HG03039 (cell line): ENCODE results near the gene SLC38A8.

Experiments used
- ATAC-seq: cut with Tn5 transposase; IDR thresholded peaks from one replicate; pipeline ENCODE4 v1.9.1; 2021; ENCODE audit warnings: mild to moderate bottlenecking, moderate library complexity; ENCODE audit not compliant: unreplicated experiment

SLC38A8 gene

DNA sequence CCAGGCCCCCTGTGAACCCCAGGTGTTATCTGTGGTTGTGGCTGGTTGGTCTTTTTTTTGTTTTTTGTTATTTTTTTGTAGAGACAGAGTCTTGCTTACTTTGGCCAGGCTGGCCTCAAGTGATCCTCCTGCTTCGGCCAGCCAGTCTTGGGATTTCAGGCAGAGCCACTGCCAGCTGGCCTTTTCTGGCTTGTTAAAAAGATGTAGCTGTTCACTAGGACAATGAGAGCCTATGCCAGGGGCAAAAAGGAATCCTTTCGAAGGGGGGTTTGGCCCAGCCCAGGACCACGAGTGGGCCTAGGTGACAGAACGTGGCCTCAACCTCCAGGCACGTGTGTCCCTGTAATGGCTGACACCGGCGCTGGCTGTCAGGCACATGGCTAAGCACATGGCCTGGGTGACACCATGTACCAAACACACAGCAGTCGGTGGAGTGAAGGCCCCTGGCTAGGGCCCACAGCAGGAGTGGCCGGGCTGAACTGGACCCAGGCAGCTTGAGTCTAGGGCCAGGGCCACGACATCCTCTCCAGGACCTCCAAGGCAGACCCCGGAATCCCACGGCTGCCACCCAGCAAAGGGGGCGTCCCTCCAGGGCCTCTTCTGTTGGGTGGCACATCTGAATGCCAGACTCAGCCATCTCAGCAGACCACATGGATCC lies 6.9 kb upstream of the SLC38A8 start:
- ATAC-seq: no peak

DNA sequence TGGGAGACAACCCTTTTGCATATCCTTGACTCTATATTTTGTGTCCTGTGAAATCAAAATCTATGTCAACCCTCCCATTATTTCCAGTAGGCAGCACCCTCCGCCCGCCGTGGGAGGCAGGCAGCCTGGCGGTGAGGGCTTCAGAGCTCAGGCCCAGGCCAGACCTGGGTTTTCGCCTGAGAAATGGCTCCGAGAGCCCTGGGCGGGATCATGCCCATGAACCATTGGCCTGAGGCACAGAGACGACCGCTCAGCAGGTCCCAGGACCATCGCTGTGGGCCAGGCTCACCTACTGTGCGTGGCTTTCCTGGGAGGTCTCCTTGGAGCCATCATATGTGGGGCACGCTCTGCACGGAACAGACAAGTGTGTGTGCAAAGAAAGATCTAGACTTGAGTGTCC lies 6.3 kb upstream of the SLC38A8 start:
- ATAC-seq: no peak

DNA sequence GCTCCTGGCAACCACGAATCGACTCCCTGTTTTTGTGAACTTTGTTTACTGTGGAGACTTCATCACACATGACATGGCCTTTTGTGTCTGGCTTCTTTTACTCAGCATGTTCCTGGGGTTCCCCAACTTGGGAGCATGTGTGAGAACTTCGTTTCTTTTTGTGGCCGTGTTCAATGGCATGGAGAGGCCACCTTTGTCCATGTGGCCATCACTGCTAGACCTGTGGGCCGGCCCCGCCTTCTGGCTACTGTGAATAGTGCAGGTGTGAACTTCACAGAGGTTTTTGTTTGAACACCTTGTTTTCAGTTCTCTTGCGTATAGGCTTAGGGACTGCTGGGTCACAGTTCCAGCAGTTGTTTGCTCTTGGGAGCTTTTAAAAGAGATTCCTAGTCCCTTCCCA lies 5.7 kb upstream of the SLC38A8 start:
- no peak for ATAC-seq

DNA sequence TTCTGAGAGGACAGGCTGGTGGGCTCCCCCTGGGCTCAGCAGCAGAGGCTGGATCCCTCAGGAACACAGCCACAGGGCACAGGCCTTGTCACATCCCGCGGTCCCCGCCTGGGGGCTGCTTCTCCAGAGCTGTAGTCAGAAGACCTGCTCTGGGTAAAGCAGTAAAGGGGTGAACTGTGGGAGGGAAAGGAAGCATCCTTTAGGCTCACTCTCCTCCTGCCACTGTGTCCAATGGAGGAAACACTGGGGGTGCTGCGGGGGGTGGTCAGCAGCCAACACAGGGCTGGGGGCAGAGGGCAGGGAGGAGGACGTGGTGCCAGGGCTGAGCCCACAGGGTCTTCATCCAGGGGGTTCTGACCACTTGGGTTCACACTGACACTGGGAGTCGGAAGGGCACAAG lies 5.0 kb upstream of the SLC38A8 start:
- ATAC-seq: no peak

DNA sequence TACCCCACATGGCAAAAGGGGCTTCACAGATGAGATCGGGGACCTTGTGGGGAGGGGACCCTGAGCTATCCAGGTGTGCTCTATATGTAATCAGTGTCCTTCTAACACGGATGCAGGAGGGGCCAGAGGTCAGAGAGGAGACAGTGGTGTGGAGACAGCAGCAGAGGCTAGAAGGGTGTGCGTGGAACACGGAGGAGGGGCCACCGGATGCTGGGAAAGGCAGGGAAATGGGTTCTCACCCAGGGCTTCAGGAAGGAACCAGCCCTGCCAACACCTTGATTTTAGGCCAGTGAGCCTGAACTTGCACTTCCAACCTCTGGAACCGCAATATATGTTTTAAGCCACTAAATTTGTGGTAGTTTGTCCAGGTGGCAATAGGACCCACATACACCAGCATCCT lies 4.6 kb upstream of the SLC38A8 start:
- no peak for ATAC-seq

DNA sequence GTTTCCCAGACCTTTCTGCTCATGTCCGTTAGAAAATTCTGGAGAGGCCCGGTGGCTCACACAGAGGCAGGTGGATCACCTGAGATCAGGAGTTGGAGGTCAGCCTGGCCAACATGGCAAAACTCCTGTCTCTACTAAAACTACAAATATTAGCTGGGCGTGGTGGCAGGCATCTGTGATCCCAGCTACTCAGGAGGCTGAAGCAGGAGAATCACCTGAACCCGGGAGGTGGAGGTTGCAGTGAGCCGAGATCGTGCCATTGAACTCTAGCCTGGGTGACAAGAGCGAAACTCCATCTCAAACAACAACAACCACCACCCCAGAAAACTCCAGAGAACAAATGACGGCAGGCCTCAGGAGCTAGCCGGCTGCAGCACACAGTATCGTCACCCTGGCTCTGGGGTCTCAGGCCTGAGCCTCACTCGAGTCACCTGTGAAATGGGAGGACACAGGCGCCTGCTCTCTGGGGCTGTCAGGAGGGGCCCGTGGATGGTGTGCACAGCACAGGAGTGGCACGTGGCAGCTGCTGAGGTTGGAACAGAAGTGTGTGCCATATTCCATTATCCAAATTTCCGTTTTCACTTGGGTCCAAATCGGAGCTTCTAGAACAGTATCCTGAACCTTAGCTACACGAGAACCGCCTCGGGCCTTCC lies 3.3 kb upstream of the SLC38A8 start:
- ATAC-seq: no peak

DNA sequence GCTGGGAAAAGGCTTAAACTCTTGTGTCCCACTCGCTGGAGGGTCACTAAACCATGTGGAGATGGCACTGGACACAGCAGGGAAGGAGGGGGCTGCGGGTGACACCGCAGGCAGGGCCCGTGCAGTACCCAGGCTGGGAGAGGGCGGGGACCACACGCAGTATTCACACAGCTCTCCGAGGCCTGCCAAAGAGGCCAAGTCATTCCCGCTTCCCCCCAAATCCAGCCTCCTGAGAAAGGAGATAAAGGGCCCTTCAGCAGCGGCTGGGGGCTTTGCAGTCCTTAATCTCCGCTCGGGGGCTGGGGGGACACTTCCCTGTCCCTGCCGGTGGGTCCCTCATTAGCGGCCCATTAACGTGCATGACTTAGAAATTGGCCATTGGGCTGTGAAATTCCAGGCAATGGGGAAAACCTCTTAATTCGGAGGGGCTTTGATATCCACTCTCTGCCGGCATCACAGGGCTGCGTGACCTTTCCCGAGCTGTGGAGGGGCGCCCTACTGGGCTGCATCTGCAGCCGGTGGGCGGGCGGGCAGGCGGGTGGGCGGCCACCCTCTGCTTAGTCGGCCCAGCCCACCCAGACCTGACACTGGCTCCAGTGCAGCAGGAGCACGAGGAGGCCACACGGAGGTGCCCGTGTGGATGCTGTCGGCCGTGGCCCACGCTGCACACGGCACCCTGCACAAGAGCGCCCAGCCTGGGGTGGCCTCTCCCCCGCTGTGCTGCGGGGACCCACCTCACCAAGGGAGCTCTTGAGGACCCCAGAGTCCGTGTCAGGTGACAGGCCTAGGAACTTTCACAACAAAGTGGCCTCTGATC lies 2.6 kb upstream of the SLC38A8 start:
- ATAC-seq: no peak

DNA sequence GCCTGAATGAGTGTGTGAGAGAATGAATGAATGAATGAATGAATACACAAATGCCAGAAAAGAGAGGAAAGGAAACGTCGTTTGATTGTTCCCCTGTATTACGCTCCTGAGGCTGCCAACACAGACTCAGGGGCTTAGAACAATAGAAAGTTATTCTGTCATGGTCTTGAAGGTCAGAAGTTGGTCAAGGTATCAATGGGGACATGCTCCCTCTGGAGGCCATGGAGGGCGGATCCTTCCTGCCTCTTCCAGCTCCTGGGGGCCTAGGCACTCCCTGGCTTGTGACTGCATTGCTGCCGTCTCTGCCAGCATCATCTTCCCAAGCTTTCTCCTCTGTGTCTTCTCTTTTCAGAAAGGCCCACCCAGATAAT lies 1.5 kb upstream of the SLC38A8 start:
- no peak for ATAC-seq

DNA sequence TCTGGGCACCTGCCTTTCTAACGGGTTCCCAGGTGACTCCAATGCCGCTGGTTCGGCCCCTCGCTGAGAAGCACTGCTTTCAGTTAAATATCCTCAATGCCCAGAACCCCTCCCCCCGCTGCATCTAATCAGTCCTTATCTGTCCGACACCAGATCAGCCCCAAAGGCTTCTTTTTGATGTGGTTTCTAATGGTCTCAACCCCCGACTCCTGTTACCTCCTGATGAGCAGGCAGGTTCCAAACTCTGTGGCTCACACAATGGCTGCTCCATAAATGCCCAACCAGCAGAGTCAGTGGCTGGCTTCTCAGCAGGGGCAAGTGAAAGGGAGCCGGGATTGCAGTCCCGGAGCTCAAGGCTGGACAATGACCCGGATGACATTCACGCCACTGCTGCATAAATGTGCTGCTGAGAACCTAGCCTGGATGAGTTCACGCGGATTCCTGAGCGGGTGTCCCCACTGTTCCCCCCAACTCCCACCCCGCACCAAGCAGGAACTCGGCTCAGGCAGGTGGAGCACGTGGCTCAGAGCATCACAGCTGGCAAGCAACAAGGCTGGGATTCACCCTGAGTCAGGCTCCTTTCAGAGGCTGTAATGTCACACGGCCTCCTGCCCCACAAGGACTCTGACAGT lies 1.0 kb upstream of the SLC38A8 start:
- ATAC-seq: no peak

DNA sequence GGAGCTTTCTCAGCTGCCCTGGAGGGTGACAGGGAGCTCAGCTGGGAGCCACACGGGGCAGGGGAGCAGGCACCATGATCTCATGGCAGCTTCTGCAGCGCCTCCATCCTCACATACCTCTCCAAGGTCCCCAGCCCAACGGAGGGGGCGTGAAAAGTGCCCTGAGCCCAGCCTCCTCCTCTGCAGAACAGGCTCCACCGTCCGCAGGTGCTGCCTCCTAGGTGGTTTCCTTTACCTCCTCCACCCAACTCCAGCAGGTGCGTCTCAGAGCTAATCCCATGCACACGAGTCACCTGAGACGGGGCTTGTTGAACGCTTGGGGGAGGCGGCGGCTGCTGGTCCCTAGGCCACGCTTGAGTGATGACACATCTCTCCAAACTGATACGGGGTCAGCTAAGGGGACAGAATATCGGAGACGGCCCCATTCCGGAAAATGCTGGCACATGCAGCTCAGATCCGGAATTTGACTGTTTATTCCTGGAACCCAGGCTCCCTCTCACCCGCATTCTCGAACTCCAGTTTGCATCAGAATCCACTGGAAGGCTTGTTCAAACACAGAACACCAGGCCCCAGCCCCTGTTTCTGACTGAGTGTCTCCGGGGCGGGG lies 387 bp upstream of the SLC38A8 start:
- no peak for ATAC-seq

DNA sequence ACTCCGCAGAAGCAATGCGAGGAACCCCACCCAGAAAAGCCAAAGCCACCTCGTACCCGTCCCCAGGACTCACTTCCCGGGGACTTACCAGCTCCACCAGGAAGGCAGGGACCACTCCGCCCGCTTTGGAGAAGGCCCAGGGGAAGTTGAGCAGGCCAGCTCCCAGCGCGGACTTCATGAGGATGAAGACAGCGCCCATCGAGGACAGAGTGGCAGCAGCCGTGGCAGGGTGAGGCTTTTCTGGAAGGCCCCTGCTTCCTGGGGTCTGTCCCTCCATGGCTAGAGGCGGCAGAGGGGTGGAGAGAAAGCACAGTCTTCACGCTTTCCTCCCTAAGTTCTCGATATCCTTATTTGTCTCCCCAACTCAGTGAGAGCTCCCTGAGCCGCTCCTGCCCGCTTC lies 714 bp downstream of the SLC38A8 start:
- no peak for ATAC-seq

DNA sequence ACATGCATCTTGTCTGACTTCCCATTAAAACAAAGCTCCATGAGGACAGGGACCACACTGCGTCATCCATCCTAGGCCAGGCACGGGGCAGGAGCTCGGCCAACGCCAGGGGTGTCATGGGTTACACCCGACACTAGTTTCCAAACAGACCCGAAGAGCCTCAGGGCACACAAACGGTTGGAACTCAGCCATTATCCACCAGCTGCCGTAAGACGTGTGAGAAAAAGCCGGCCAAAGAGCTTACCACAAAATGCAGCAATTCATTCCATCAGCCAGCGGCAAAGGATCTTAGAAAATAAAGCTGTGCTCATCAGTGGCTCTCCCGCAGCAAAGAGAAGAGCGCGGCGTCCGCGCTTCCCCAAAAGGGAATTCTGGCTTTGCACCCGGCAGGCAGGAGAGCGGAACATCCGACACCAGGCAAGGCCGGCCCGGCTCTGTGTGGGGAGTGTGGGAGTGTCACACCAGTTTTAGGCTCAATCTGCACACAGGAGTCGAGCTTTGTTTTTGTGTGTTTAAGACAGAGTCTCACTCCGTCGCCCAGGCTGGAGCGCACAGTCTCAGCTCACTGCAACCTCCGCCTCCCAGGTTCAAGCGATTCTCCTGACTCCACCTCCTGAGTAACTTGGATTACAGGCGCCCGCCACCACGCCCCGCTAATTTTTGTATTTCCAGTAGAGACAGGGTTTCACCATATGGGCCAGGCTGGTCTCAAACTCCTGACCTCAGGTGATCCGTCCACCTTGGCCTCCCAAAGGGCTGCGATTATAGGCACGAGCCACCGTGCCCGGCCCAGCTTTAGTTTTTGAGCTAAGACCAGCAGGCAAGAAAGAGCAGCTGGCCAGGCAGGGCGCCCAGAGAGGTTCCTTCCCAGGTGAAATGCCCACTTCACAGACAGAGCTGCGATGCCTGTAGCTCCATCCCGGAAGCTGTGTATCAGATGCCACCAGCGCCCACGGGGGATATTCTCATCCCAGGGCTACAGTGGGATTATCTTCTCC lies 1.5 kb downstream of the SLC38A8 start:
- ATAC-seq: no peak

DNA sequence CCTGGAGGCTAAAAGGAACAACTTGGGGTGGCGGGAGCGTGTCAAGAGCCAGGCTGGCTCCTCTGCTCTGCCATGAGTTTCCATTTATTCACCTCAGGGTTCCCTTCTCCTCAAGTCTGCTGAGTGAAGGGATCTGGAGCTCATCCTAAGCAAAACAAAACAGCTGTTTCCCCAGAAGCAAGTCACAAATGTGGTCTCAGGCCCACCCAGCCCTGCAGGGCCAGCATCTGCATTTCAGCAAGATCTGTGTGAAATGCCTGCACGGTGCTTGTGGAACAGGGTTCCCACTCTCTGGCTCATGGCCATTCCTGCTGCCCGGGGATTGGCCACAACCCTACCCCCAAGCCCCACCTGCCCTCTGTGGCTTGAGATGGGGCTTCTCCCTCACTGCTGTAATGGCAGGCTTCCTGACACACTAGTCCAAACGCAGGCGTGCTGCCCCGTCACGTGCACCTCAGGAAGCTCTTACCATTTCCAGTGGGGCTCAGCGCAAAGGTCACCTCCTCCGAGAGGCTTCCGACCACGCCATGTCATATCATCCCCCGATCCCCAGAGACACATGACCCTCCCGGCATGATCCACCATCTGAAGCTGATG lies 2.3 kb downstream of the SLC38A8 start:
- ATAC-seq: no peak

DNA sequence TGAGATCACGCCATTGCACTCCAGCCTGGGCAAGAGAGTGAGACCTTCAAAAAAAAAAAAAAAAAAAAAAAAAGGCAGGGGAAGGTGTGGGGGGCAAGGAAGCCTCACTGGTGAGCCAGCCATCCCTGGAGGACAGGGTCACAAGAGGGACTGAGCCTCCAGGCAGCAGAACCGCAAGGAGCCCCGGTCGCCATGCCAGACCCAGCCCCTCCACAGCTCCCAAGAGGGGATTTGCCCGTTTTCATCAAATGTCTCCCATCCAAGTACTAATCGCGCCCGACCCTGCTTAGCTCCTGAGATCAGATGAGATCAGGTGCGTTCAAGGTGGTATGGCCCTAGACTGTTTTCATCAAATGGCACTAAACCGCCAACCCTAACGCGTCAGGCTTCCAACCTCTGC lies 2.9 kb downstream of the SLC38A8 start:
- no peak for ATAC-seq

DNA sequence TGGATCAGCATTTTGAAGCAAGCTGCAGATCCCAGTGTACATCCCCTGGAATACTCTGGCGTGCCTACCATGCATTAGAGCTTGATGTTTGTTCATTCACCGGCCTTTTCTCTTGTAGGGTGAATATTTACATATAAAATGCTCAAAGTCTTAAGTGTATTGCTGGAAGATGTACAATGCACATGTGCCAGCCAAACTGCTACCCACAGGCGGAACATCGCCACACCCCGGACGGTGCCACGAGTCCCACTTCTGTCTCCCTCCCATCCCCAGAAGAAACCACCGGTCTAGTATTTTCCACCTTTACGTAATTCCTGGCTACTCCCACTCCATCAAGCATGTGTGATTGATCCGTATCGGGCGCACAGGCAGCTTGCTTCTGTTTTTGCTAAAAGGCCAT lies 4.1 kb downstream of the SLC38A8 start:
- ATAC-seq: no peak

DNA sequence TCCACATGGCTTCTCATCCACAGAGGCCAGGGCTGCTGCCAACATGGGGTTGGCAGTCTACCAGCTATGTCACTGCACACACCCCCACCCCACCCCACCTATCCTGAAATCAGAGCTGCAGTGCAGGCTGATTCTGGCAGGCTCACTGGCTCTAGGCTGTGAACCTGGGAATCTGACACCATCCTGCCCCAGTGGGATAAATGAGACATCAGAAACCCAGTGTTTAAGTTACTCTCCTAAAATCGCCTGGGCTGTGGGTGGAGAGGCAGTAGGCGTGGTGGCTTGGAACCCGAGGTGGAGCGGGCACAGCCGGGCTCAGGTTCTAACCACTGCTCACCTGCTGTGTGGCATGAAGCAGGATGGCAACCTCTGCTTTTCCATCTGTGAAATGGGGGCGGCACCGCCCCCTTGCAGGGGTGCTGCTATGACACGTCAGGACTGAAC lies 5.6 kb downstream of the SLC38A8 start:
- no peak for ATAC-seq

DNA sequence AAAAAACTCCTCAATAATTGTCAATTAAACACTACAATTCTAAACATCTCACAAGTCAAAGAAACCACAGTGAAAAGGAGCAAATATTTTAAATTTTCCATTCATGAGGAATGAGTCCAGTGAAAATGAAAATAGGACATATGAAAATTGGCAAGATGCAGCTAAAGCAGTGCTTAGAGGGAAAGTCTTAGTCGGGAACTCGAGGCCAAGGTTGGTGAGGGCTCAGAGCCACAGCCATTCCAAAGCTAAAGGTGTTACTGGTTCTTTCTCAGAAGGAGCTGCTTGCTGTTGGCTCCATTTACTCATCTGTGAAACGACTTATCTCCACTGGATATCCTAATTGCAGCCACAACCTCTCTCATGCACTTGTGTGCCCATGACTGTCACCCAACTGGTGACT lies 6.5 kb downstream of the SLC38A8 start:
- no peak for ATAC-seq

DNA sequence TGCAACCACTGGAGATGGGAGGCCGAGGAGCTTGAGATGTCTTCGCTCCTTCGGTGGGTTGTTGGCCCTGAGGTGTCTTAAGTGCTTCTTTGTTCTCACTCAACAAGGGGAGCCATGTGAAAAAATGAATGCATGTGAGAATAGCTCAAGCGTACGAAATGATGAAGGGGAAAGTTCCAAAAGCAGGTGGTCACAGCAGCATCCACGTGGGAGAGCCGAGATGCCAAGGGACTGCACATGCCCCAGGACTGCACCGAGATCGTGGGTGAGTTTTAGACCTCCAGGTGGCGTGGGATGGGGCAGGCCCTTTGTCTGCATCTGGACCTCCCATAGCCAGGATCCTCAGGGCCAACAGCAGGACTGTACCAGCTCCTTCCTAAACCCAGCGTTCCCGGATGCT lies 8.1 kb downstream of the SLC38A8 start:
- ATAC-seq: no peak
